ENCODE measurements around the gene MSI2. TPM values are rescaled to one million over a fixed set of nuclear protein-coding genes. Genes with fewer than 3 reads are reported as not detected.

Gene MSI2
- total and polyA plus RNA-seq, 7 donors, result 12.6 to 25.8 (median 21.3) TPM

DNA sequence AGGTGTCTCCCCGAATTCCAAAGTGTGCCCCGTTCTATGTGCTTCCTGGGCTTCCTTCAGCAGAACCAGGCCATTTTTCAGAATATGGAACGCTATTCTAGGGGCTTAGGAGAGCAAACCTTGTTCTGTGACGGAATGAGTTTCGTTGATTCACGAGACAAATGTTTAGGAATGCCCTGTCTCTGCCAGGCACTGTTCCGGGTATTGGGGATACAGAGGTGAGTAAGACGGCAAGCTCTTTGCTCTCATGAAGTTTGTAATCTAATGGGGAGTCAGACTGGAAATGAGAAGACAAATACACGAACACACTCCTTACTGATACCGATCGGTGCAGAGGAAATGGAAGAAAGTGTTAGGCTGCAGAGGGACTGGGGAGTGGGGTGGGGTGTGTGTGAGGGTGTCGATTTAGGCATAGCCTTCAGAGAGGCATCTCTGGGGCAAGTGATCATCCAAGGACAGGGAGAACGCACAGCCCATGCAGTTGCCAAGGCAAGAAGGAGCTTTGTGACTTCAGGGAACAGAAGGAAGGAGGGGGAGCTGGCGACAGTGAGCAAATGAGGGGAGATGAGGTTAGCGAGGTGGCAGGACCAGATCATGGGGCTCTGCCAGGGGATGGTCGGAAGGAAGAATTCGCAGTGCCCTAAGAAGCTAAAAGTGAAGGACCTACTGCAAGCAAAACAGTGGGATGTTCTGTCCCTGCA, 189.6 kb downstream of the MSI2 start:
- intact Hi-C loops (cut with DNase I), result no loop called here
- DNase-seq, result no peak
- Histone ChIP-seq H3K9me3 (no peaks in the 10 kb centered on the region), H3K27ac (no peak overlapping the region), H3K4me1 (peaks cover 0 to 7% (median 6%) of the 10 kb centered on the region in 4 donors), H3K36me3 (no peaks in the 10 kb centered on the region), H3K4me3 (no peak overlapping the region), H3K27me3 (no peaks in the 10 kb centered on the region)
- 87 to 89% methylated on average over 17 of the region's 17 CpGs for WGBS, 2 donors
- TF ChIP-seq POLR2A (IDR thresholded peaks at IDR 0.05), result no peak
- no peak for TF ChIP-seq POLR2AphosphoS5 (IDR thresholded peaks at IDR 0.05)
- TF ChIP-seq, protein P1, sequence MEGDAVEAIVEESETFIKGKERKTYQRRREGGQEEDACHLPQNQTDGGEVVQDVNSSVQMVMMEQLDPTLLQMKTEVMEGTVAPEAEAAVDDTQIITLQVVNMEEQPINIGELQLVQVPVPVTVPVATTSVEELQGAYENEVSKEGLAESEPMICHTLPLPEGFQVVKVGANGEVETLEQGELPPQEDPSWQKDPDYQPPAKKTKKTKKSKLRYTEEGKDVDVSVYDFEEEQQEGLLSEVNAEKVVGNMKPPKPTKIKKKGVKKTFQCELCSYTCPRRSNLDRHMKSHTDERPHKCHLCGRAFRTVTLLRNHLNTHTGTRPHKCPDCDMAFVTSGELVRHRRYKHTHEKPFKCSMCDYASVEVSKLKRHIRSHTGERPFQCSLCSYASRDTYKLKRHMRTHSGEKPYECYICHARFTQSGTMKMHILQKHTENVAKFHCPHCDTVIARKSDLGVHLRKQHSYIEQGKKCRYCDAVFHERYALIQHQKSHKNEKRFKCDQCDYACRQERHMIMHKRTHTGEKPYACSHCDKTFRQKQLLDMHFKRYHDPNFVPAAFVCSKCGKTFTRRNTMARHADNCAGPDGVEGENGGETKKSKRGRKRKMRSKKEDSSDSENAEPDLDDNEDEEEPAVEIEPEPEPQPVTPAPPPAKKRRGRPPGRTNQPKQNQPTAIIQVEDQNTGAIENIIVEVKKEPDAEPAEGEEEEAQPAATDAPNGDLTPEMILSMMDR (IDR thresholded peaks at IDR 0.05), result no peak
- TF ChIP-seq EP300 (IDR thresholded peaks at IDR 0.05), result no peak

DNA sequence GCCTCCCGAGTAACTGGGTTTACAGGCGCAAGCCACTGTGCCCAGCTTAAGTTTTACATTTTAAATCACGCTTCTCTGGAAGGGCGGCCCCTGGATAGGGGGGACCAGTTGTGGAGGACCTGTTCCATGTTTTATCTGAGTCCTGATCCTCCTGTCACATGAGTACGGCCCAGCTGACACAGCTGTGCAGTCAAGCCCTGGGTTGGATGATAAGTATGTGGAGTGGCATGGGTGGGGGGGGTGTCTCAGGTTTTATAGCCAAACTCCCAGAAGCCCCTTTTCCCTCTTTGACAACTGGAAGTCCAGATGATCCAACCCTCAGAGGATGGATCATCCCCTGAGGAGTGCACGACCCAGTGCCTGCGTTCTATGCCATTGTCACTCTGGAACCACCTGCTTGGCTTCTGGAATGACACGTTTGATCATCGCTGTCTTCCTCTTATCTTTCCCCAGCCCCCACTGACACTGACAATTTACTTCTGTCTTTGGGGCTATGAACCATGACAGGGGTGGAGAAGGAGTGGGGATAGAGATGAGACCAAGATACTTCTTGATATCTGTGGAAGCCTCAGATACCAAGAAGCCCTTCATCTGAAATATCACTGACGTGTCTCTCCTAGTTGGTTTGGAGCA, 191.2 kb downstream of the MSI2 start:
- no peak overlapping the region for H3K27ac ChIP-seq
- H3K9me3 ChIP-seq, result no peaks in the 10 kb centered on the region
- WGBS, 2 donors, result 86 to 96% methylated on average over 10 of the region's 10 CpGs
- no peaks in the 10 kb centered on the region for H3K36me3 ChIP-seq
- DNase-seq, result no peak
- no peaks in the 10 kb centered on the region for H3K4me1 ChIP-seq
- intact Hi-C loops (cut with DNase I), result no loop called here
- TF ChIP-seq, protein P1 (IDR thresholded peaks at IDR 0.05), result no peak
- TF ChIP-seq POLR2AphosphoS5 (IDR thresholded peaks at IDR 0.05), result no peak
- TF ChIP-seq POLR2A (IDR thresholded peaks at IDR 0.05), result no peak
- no peak for TF ChIP-seq EP300 (IDR thresholded peaks at IDR 0.05)
- no peak overlapping the region for H3K4me3 ChIP-seq
- no peaks in the 10 kb centered on the region for H3K27me3 ChIP-seq

DNA sequence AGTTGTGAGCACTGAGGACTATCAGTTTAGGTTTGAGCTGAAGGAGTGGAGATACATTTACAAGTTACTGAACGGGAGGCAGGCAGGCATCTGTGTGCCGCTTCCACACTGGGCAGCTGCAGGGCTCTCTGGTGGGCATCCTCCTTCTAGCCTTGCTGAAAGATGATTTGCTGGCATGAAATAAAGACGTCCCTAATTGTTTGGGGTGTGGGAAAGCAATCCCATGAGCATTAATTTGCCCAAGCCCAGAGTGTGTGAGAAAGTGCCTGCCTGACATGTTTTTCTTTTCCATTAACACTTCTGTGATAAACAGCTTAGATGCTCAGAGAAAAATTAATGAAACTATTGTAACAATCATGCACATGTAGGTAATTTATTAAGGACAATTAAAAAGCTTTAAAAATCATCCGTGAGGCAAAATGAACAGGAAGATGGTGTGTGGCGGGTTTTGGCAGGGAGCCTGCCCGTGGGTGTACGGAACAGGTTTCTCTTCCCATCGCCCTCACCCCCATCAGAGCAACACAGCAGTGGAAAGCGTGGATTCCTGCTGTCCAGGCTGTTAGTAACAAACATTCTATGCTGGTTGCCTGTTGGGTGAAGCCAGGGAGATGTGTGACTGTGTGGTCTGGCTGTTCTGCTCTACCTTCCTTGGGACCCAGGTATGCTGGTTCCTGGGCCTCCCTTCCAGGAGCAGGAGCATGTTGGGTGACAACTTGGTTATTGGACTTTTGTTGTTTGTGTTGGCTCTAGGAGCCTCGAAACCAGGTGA, 191.9 kb downstream of the MSI2 start:
- intact Hi-C loops (cut with DNase I), result no loop called here
- H3K4me1 ChIP-seq, result no peaks in the 10 kb centered on the region
- WGBS, 2 donors, result 78 to 84% methylated on average over 10 of the region's 10 CpGs

DNA sequence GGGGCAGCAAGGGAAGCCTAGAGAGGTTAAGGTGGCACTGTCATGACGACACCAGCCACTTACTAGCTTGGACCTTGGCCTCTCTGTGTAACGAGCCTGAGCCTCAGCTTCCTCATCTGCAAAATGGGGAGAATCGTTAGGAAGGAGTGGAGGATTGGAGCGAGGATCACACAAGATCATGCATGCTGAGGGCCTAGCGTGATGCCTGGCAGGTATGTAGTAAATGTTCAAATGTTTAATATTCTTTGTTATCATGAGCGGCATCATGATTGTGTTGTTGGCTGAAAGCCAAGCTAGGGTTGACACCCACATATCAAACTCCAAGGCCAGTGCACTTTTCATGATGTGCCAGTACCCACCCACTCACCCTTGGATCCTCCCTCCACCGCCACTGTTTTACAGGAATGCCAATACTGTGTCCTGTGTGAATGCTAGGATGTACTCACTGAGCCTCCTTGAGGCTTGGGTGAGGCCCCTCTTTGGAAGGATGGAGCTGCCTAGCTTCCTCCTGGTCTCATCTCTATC, 192.5 kb downstream of the MSI2 start:
- H3K4me3 ChIP-seq, result no peak overlapping the region
- no peak overlapping the region for H3K27ac ChIP-seq
- H3K27me3 ChIP-seq, result no peaks in the 10 kb centered on the region
- H3K9me3 ChIP-seq, result no peaks in the 10 kb centered on the region
- no peaks in the 10 kb centered on the region for H3K4me1 ChIP-seq
- H3K36me3 ChIP-seq, result no peaks in the 10 kb centered on the region
- intact Hi-C loops (cut with DNase I), result no loop called here
- TF ChIP-seq EP300 (IDR thresholded peaks at IDR 0.05), result no peak
- TF ChIP-seq POLR2A (IDR thresholded peaks at IDR 0.05), result no peak
- TF ChIP-seq, protein P1 (IDR thresholded peaks at IDR 0.05), result no peak
- no peak for TF ChIP-seq POLR2AphosphoS5 (IDR thresholded peaks at IDR 0.05)
- no peak for DNase-seq
- WGBS, 2 donors, result 64 to 89% methylated on average over 7 of the region's 7 CpGs

More for the DNA sequence above, 191.9 kb downstream of the MSI2 start:
- no peak overlapping the region for H3K4me3 ChIP-seq
- DNase-seq, result no peak
- no peak for TF ChIP-seq POLR2A (IDR thresholded peaks at IDR 0.05)
- TF ChIP-seq POLR2AphosphoS5 (IDR thresholded peaks at IDR 0.05), result no peak
- no peak for TF ChIP-seq EP300 (IDR thresholded peaks at IDR 0.05)
- TF ChIP-seq, protein P1 (IDR thresholded peaks at IDR 0.05), result no peak
- no peak overlapping the region for H3K27ac ChIP-seq
- no peaks in the 10 kb centered on the region for H3K36me3 ChIP-seq
- H3K9me3 ChIP-seq, result no peaks in the 10 kb centered on the region
- no peaks in the 10 kb centered on the region for H3K27me3 ChIP-seq

Data from sigmoid colon (tissue), 7 donors.